K562 (cell line): ENCODE measurements around the gene CBFA2T3. TPM values are rescaled to one million over a fixed set of nuclear protein-coding genes. Genes with fewer than 3 reads are reported as not detected.
A peak's percentile ranks its signal among the peaks of the same experiment; 100 is the strongest.

ENCODE experiments used
- CBFA2T3 ChIP-seq: fragments of 450-650 bp; IDR thresholded peaks from 2 replicates; pipeline ENCODE4 v1.6.1; 2017
- CHD4 ChIP-seq: fragments of 200-600 bp; sonication (generic); IDR thresholded peaks from 3 replicates; pipeline ENCODE4 v1.6.1; 2012; ENCODE audit warnings: low read depth, mild to moderate bottlenecking, mixed read lengths, low read length, inconsistent platforms; ENCODE audit not compliant: insufficient read depth, insufficient replicate concordance, poor library complexity, severe bottlenecking
- FOS ChIP-seq: IDR thresholded peaks from 3 replicates; pipeline ENCODE4 v1.6.1; 2011; ENCODE audit not compliant: insufficient read length; ENCODE audit errors: extremely low read depth
- HDAC2 ChIP-seq: fragments of 450-650 bp; IDR thresholded peaks from 2 replicates; pipeline ENCODE4 v1.6.1; 2016; ENCODE audit warnings: mild to moderate bottlenecking
- HDAC3 ChIP-seq: fragments of 450-650 bp; IDR thresholded peaks from 2 replicates; pipeline ENCODE4 v1.6.1; 2018; ENCODE audit warnings: borderline replicate concordance, mild to moderate bottlenecking, moderate library complexity; ENCODE audit not compliant: partially characterized antibody
- HMG20A ChIP-seq: fragments of 450-650 bp; formaldehyde crosslinking; conservative IDR thresholded peaks from 2 replicates; pipeline ENCODE4 v1.4.0; 2020; ENCODE audit warnings: mild to moderate bottlenecking, mixed read lengths
- HMGN3 ChIP-seq: IDR thresholded peaks from 2 replicates; pipeline ENCODE4 v1.6.1; 2011; ENCODE audit warnings: borderline replicate concordance, low read depth, mild to moderate bottlenecking, mixed read lengths, low read length; ENCODE audit not compliant: insufficient read length; ENCODE audit errors: extremely low read depth
- ILK ChIP-seq: fragments of 450-650 bp; IDR thresholded peaks from 2 replicates; pipeline ENCODE4 v1.6.1; 2016; ENCODE audit warnings: missing genetic modification characterization, low read depth, mild to moderate bottlenecking, missing compliant biosample characterization, moderate library complexity, borderline replicate concordance
- JUN ChIP-seq, 2 experiments: sonication (generic) in 1 of 2; formaldehyde crosslinking in 1 of 2; IDR thresholded peaks; 2 replicates each; pipeline versions ENCODE4 v1.6.1 to v1.8.0; 2012 to 2022; ENCODE audit warnings: borderline replicate concordance in 2 of 2, mild to moderate bottlenecking in 2 of 2, improper control_type of control experiment in 1 of 2, low read depth in 1 of 2, low read length in 1 of 2, missing genetic modification reagents in 1 of 2
- MAFG ChIP-seq: fragments of 450-650 bp; conservative IDR thresholded peaks from 2 replicates; pipeline ENCODE4 v1.6.1; 2016; ENCODE audit warnings: missing genetic modification characterization, missing compliant biosample characterization
- MCM2 ChIP-seq: fragments of 450-650 bp; IDR thresholded peaks from 2 replicates; pipeline ENCODE4 v1.6.1; 2017; ENCODE audit warnings: low read depth, mild to moderate bottlenecking
- MTA1 ChIP-seq: fragments of 450-650 bp; IDR thresholded peaks from 2 replicates; pipeline ENCODE4 v1.6.1; 2017; ENCODE audit warnings: borderline replicate concordance
- NFRKB ChIP-seq: fragments of 450-650 bp; IDR thresholded peaks from 2 replicates; pipeline ENCODE4 v1.6.1; 2016; ENCODE audit warnings: low read depth
- NRF1 ChIP-seq, 2 experiments: fragments of 450-650 bp; IDR thresholded peaks in 1 of 2; conservative IDR thresholded peaks in 1 of 2; 2 replicates each; pipeline ENCODE4 v1.6.1; 2014; ENCODE audit warnings: mild to moderate bottlenecking in 2 of 2
- SAFB2 ChIP-seq: fragments of 200-400 bp; formaldehyde crosslinking; IDR thresholded peaks from 2 replicates; pipeline ENCODE4 v1.6.1; 2018; ENCODE audit warnings: borderline replicate concordance, low read length, low read depth, moderate library complexity; ENCODE audit not compliant: severe bottlenecking
- SUPT5H ChIP-seq: fragments of 450-650 bp; IDR thresholded peaks from 2 replicates; pipeline ENCODE4 v1.6.1; 2016
- TCF7 ChIP-seq: sonication (generic); IDR thresholded peaks from 2 replicates; pipeline ENCODE4 v1.6.1; 2016; ENCODE audit warnings: antibody characterized with exemption, borderline replicate concordance
- ZBTB7A ChIP-seq: IDR thresholded peaks from 2 replicates; pipeline ENCODE4 v1.6.1; 2011; ENCODE audit warnings: low read depth, mild to moderate bottlenecking, low read length, moderate library complexity, borderline replicate concordance; ENCODE audit not compliant: control insufficient read depth
- ZNF436 ChIP-seq: fragments of 250-450, 450-650 bp; sonication (Bioruptor Pico); formaldehyde crosslinking; IDR thresholded peaks from 2 replicates; pipeline ENCODE4 v1.7.0; 2020; ENCODE audit warnings: mild to moderate bottlenecking
- polyA plus RNA-seq, 8 experiments: library from polyadenylated mRNA; depleted of rRNA in 4 of 8; stranded (reverse) in 5 of 8; unstranded in 3 of 8; fragments of >200 nt; fragmentation: Nextera tagmentation in 2 of 8; fragmentation: Illumina TruSeq in 1 of 8; extraction: Ambion mirVana in 2 of 8; extraction: Trizol in 1 of 8; gene quantifications; 2 replicates each; pipeline versions ENCODE4 v1.2.1 to v1.2.3, GENCODE V29; 2011 to 2014; ENCODE audit warnings: inconsistent platforms in 1 of 8, missing spikeins in 1 of 8
- total RNA-seq, 7 experiments: library from RNA; depleted of rRNA in 6 of 7; stranded (reverse); fragments of >200 nt in 6 of 7; fragmentation: Illumina TruSeq in 2 of 7; extraction: Trizol in 2 of 7; gene quantifications; 2 replicates each; pipeline versions ENCODE4 v1.2.1 to v1.2.3, GENCODE V29; 2011 to 2021; ENCODE audit warnings: low replicate concordance in 1 of 7
- TF ChIP-seq, protein P1 (sequence below): fragments of 450-650 bp; IDR thresholded peaks from 2 replicates; pipeline ENCODE4 v1.6.1; 2014; ENCODE audit warnings: low read depth, mild to moderate bottlenecking, moderate library complexity, borderline replicate concordance
- TF ChIP-seq, protein P2 (sequence below): fragments of 250-450 bp; sonication (Bioruptor Pico); IDR thresholded peaks from 2 replicates; pipeline ENCODE4 v1.4.0; 2020
- TF ChIP-seq, protein P3 (sequence below): fragments of 450-650 bp; formaldehyde crosslinking; IDR thresholded peaks from 2 replicates; pipeline ENCODE4 v1.4.0; 2020; ENCODE audit warnings: mild to moderate bottlenecking
- TF ChIP-seq, protein P4 (sequence below): sonication (generic); formaldehyde crosslinking; IDR thresholded peaks from 2 replicates; pipeline ENCODE4 v1.8.1; 2023; ENCODE audit warnings: mild to moderate bottlenecking, missing genetic modification reagents, moderate library complexity

CBFA2T3 gene
- total and polyA plus RNA-seq, 9 of the 15 experiments (the other 6 are each of a cell fraction or from before 2014, with no cell fraction given) = 2.3 to 145 (median 6.7) TPM

DNA sequence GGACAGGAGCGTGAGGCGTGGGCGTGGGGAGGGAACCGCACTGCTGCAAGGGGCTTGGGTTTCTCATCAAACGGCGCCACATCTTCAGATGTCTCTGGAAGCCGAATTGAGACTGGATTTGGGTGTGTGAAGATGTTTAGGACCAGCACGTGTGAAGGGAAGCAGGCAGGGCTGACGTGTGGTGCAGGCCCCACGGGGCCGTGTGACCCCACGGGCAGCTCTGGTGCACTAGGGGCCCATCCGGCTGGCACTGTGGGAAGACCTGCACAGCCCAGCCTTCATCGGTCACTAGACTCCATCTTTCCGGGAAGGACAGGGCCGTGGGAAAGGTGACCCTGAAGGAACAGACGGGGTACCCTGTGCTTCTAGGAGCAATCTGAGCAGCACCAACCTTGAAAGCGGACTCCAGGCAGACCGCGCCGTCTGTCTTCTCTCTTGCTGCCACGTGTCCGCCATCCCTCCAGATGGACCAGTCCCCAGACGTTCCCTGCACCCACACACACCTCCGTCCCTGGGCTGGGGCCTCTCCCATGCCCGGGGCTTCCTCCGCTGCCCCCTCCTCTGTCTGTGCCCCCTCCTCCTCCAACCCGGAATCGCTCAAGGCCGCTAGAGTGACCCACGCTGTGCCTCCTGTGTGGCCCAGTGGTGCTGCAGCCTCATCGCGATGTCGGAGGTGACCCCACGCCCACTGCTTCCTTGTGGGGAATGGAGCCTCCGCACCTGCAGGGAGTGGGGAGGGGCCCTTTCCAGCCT, 23.4 kb upstream of the CBFA2T3 start (continued):
- TF ChIP-seq JUN (IDR thresholded peaks at IDR 0.05; ENCODE audit: borderline replicate concordance, low read depth, low read length) (no peak), JUN (CRISPR knock-in tag; IDR thresholded peaks at IDR 0.05; ENCODE audit: borderline replicate concordance) (no peak), MTA1 (peak; percentile 78; the same call in 1 of the 2 replicates), ZBTB7A (peak; percentile 53; the same call in 1 of the 2 replicates), ILK (tag) (no peak), CHD4 (no peak), HMG20A (CRISPR knock-in tag) (no peak), NFRKB (no peak), CBFA2T3 (no peak), SAFB2 (no peak), MCM2 (no peak), SUPT5H (no peak), FOS (no peak), TCF7 (no peak), MAFG (no peak), HMGN3 (peak; percentile 17), ZNF436 (CRISPR knock-in tag) (no peak), HDAC3 (no peak), HDAC2 (0 out of 2 replicates have a peak, but pooled peaks have one; percentile 5), NRF1 (conservative IDR thresholded peaks at IDR 0.05 in 1 of 2, IDR thresholded peaks at IDR 0.05 in 1 of 2) (no peak)
- TF ChIP-seq, protein P1, sequence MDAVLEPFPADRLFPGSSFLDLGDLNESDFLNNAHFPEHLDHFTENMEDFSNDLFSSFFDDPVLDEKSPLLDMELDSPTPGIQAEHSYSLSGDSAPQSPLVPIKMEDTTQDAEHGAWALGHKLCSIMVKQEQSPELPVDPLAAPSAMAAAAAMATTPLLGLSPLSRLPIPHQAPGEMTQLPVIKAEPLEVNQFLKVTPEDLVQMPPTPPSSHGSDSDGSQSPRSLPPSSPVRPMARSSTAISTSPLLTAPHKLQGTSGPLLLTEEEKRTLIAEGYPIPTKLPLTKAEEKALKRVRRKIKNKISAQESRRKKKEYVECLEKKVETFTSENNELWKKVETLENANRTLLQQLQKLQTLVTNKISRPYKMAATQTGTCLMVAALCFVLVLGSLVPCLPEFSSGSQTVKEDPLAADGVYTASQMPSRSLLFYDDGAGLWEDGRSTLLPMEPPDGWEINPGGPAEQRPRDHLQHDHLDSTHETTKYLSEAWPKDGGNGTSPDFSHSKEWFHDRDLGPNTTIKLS = 0 out of 2 replicates have a peak, but pooled peaks have one; percentile 8
- TF ChIP-seq, protein P2, sequence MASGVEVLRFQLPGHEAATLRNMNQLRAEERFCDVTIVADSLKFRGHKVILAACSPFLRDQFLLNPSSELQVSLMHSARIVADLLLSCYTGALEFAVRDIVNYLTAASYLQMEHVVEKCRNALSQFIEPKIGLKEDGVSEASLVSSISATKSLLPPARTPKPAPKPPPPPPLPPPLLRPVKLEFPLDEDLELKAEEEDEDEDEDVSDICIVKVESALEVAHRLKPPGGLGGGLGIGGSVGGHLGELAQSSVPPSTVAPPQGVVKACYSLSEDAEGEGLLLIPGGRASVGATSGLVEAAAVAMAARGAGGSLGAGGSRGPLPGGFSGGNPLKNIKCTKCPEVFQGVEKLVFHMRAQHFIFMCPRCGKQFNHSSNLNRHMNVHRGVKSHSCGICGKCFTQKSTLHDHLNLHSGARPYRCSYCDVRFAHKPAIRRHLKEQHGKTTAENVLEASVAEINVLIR = no peak
- TF ChIP-seq, protein P3, sequence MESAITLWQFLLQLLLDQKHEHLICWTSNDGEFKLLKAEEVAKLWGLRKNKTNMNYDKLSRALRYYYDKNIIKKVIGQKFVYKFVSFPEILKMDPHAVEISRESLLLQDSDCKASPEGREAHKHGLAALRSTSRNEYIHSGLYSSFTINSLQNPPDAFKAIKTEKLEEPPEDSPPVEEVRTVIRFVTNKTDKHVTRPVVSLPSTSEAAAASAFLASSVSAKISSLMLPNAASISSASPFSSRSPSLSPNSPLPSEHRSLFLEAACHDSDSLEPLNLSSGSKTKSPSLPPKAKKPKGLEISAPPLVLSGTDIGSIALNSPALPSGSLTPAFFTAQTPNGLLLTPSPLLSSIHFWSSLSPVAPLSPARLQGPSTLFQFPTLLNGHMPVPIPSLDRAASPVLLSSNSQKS (CRISPR knock-in tag) = no peak
- TF ChIP-seq, protein P4, sequence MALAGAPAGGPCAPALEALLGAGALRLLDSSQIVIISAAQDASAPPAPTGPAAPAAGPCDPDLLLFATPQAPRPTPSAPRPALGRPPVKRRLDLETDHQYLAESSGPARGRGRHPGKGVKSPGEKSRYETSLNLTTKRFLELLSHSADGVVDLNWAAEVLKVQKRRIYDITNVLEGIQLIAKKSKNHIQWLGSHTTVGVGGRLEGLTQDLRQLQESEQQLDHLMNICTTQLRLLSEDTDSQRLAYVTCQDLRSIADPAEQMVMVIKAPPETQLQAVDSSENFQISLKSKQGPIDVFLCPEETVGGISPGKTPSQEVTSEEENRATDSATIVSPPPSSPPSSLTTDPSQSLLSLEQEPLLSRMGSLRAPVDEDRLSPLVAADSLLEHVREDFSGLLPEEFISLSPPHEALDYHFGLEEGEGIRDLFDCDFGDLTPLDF (CRISPR knock-in tag) = no peak
